DND-41 (cell line): ENCODE results near the gene KCNA10.

Source experiments
- EZH2 ChIP-seq: IDR thresholded peaks from 3 replicates; pipeline ENCODE4 v1.6.1; 2012; ENCODE audit warnings: borderline replicate concordance, low read depth, mild to moderate bottlenecking, moderate library complexity, low read length, inconsistent platforms; ENCODE audit not compliant: severe bottlenecking
- TF ChIP-seq, protein P1 (sequence below): IDR thresholded peaks from 2 replicates; pipeline ENCODE4 v1.5.1; 2012; ENCODE audit warnings: borderline replicate concordance, low read length, moderate library complexity, mild to moderate bottlenecking; ENCODE audit not compliant: poor library complexity, severe bottlenecking; ENCODE audit errors: extremely low read depth

GRCh38 chr1:110484801-110485200 is 34.2 kb downstream of the KCNA10 start:
- TF ChIP-seq EZH2: no peak
- TF ChIP-seq, protein P1, sequence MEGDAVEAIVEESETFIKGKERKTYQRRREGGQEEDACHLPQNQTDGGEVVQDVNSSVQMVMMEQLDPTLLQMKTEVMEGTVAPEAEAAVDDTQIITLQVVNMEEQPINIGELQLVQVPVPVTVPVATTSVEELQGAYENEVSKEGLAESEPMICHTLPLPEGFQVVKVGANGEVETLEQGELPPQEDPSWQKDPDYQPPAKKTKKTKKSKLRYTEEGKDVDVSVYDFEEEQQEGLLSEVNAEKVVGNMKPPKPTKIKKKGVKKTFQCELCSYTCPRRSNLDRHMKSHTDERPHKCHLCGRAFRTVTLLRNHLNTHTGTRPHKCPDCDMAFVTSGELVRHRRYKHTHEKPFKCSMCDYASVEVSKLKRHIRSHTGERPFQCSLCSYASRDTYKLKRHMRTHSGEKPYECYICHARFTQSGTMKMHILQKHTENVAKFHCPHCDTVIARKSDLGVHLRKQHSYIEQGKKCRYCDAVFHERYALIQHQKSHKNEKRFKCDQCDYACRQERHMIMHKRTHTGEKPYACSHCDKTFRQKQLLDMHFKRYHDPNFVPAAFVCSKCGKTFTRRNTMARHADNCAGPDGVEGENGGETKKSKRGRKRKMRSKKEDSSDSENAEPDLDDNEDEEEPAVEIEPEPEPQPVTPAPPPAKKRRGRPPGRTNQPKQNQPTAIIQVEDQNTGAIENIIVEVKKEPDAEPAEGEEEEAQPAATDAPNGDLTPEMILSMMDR: no peak
